ENCODE data around the gene MAP6.

MAP6 gene

GRCh38 chr11:75627906-75628668 is 40.8 kb downstream of the MAP6 start:
- DNase-seq (ENCODE audit: low spot score), result no peak

- DNase-seq (ENCODE audit: low spot score), result no peak
These were observed 41.8 kb downstream of the MAP6 start for GRCh38 chr11:75626889-75627529.

- DNase-seq (ENCODE audit: low spot score), result no peak
These were observed 42.6 kb downstream of the MAP6 start for GRCh38 chr11:75625991-75626888.

- DNase-seq (ENCODE audit: low spot score), result no peak
These were observed 43.8 kb downstream of the MAP6 start for GRCh38 chr11:75625021-75625420.

- no peak for DNase-seq (ENCODE audit: low spot score)
These were observed 52.6 kb downstream of the MAP6 start for GRCh38 chr11:75616281-75616680.

GRCh38 chr11:75615751-75616150 is 53.1 kb downstream of the MAP6 start:
- DNase-seq (ENCODE audit: low spot score), result no peak

GRCh38 chr11:75611823-75612222 is 57.0 kb downstream of the MAP6 start:
- no peak for DNase-seq (ENCODE audit: low spot score)

- DNase-seq (ENCODE audit: low spot score), result no peak
These were observed 62.7 kb downstream of the MAP6 start for GRCh38 chr11:75606099-75606498.

GRCh38 chr11:75603791-75604736 is 64.8 kb downstream of the MAP6 start:
- no peak for DNase-seq (ENCODE audit: low spot score)

GRCh38 chr11:75602951-75603350 is 65.9 kb downstream of the MAP6 start:
- DNase-seq (ENCODE audit: low spot score), result no peak

GRCh38 chr11:75601494-75601893 is 67.3 kb downstream of the MAP6 start:
- DNase-seq (ENCODE audit: low spot score), result no peak

- no peak for DNase-seq (ENCODE audit: low spot score)
These were observed 68.5 kb downstream of the MAP6 start for GRCh38 chr11:75600356-75600755.

GRCh38 chr11:75598900-75599299 is 69.9 kb downstream of the MAP6 start:
- DNase-seq (ENCODE audit: low spot score), result no peak

- no peak for DNase-seq (ENCODE audit: low spot score)
These were observed 70.6 kb downstream of the MAP6 start for GRCh38 chr11:75598264-75598663.

GRCh38 chr11:75597636-75598035 is 71.2 kb downstream of the MAP6 start:
- DNase-seq (ENCODE audit: low spot score), result peak; percentile 61

- DNase-seq (ENCODE audit: low spot score), result no peak
These were observed 71.9 kb downstream of the MAP6 start for GRCh38 chr11:75596914-75597313.

- peak; percentile 71 for DNase-seq (ENCODE audit: low spot score)
These were observed 73.4 kb downstream of the MAP6 start for GRCh38 chr11:75595429-75595828.

- DNase-seq (ENCODE audit: low spot score), result no peak
These were observed 74.6 kb downstream of the MAP6 start for GRCh38 chr11:75594211-75594610.

- no peak for DNase-seq (ENCODE audit: low spot score)
These were observed 75.4 kb downstream of the MAP6 start for GRCh38 chr11:75593286-75593915.

GRCh38 chr11:75592715-75593114 is 76.1 kb downstream of the MAP6 start:
- no peak for DNase-seq (ENCODE audit: low spot score)

GRCh38 chr11:75591966-75592365 is 76.9 kb downstream of the MAP6 start:
- DNase-seq (ENCODE audit: low spot score), result no peak
